GM19238 (cell line): ENCODE data around the gene NDUFB4.

ENCODE experiments used
- DNase-seq: peaks from one replicate; pipeline ENCODE4 v3.0.0; 2011; ENCODE audit warnings: low spot score; ENCODE audit not compliant: insufficient read length

NDUFB4 gene

GRCh38 chr3:120596116-120596852 lies at the start of gene NDUFB4:
NDUFB4 (plus strand) TSS chr3:120596336; CDS start chr3:120596360, 24 bp downstream.
- DNase-seq = peak; percentile 82

DNA sequence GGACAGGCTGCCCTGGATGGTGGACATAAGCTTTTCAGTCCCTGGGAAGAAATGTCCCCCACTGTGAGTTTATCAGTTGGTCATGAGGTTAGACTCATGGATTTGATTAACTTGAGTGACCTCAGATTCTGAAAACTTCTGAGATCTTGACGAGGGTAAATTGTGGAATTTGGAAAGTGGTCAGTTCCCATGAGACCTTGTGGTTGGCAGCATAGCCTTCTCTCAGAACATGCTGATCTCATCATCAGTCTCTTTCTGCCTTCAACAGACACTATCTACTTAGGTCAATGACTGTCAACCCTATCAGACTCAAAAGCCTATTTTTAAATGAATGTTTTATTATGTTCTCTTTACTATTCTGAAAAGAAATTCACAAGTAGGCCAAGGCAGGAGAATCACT lies 45.6 kb upstream of the NDUFB4 start:
- no peak for DNase-seq

DNA sequence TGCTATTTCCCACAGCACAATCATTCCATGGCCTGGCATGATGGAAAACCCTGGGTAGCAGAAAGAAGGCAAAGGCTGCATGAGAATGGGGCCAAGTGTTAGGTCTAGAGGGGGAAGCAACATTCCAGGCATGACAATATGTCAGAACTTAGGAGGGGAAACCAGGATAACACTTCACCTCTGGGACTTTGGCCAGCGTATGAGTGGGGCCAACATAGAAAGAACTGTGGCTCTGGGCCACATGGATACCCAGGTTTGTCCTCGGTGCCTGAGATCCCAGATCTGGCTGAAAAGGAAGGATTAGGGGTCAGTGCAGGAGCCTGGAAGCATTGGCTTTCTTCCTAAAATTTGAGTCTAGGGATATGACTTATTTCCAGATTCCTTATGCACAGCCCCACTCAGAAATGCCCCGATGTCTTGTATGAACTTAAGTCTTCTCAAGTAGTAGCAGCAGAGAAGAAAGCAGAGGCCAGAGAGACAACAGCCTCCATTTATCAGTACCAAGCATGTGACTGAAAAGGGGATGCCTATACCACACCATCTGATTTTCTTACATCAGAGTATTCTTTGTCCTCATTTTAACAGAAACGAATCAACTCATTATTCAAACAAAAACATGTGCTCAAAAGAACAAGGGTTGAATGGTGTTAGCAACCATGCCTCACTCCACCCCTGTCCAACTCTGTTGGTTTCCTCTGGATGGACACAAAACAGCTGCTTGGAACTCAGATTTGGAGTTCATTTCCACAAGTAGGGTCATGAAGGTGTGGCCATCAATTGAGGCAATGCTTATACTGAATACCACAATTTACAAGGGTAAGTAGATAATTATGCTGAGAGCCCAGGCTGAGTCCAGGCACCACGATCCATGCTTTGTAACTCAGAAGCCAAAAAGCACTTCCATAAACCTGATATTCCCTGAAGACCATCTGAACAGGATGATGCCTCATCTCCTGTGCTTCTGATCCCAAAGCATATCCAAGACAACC lies 43.7 kb upstream of the NDUFB4 start:
- DNase-seq = no peak

GRCh38 chr3:120554812-120555606 lies 41.1 kb upstream of the NDUFB4 start:
- DNase-seq = no peak

- DNase-seq = no peak
Measured at GRCh38 chr3:120555657-120556509, 40.3 kb upstream of the NDUFB4 start.

GRCh38 chr3:120557115-120557514 lies 39.0 kb upstream of the NDUFB4 start:
- no peak for DNase-seq

DNA sequence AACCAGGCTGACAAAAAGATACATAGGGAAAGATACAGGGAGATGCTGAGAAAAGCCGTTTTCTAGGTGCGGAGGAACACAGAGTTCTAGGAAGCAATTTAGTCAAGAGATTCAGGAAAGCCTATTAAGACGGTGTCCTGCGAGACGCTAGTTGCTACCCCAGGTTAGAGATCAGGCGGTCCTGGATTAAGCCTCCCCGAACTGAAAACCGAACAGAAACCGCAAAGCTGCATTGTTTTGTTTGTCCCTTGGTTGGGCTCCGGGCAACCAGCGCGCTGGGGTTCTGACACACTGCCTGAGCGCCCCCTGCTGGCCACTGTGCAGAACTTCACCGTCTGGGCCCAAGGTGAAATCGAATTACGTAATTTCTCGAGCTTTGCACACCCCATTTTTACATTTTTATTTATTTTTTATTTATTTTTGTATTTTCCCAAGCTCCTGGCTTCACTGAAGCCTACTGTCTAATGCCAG lies 37.3 kb upstream of the NDUFB4 start:
- DNase-seq = peak; percentile 55

DNA sequence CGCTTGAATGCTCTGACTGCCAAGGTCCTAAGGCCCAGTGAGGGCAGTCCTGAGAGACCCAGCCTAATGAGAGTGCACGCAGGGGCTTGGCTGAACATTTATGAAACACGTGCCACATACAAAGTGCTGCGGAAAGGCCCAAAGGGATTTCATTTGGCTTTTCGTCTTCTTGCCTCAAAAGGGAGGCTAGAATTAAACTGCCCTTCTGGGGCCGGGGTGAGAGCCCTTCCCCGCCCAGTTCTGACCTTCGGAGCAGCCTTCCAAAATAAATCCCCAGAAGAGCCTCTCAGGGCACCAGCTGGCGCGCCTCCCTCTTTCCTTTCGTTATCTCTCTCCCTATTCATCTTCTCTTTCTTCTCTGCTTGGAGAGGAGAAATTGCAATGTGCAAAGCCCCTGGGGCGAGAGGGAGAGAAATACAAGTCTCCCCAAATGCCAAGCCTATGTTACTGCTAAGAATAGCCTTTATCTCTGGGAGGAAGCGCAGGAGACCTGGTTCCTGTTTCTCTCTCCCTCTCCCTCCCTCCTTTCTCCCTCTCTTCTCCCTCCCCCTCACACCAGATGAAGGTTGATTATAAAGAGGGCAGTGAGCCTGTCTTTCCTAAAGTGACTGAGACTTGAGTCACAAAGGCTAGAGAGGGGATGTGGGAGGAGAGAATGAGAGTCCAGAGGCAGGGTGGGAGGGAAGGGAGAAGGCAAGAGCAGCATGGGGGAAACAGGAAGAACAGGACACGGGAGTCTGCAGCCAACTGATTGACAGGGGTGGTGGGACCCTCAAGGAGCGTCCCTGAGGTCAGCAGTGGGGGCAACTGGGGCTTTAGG lies 36.7 kb upstream of the NDUFB4 start:
- DNase-seq = no peak

- no peak for DNase-seq
Measured at GRCh38 chr3:120560304-120561250, 35.6 kb upstream of the NDUFB4 start.

DNA sequence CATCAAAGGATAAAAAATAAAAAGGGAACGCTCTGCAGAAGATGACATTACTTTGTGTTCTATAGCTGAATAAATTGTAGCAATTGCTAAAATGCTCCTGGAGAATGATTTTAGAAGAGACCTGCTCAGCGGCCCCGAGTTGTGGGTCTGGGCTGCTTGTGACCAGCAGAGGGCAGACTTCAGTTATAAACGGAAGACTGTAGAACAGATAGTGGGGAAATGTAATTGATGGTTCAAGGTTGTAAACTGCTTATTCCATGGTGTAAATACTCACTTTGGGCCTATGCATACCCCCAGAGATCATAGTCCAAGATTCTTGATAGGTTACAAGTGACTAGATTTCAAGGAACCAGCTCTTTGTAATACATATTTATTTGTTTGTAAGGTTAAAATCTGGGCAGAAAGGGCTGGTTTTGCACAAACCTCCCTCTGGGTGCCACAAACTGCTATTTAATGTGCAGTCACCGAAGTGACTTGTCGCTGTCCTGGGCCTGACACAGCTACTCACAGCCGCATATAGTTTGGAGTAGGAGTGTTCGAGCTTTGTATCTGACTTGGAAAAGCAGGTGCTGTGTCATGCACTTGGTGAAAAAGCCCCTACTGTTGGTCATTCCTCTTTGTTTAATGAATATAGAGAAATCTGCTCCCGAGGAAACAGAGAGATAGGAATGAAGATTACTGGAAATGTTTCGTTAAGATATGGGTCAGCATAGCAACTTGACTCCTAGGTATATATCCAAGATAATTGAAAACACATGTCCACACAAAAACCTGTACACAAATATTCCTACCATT lies 34.7 kb upstream of the NDUFB4 start:
- DNase-seq = no peak

GRCh38 chr3:120563356-120564022 lies 32.6 kb upstream of the NDUFB4 start:
- DNase-seq = no peak

GRCh38 chr3:120566243-120566975 lies 29.7 kb upstream of the NDUFB4 start:
- DNase-seq = no peak

GRCh38 chr3:120567370-120568201 lies 28.6 kb upstream of the NDUFB4 start:
- DNase-seq = no peak

DNA sequence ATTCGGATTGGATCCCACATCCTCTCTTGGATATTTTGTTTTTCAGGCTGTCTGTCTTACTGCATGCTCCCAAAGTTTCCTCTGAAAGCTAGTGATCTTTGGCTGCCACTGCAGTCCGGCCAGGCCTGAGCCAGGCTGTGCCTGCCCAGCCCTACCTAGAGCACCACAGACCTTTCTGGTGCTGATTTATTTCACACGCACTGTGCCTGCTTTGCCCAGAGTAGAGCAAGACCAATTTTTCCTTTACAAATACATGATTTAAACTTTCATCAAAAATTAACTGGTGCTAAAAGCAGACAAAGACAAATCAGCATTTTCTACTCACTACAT lies 28.0 kb upstream of the NDUFB4 start:
- no peak for DNase-seq

DNA sequence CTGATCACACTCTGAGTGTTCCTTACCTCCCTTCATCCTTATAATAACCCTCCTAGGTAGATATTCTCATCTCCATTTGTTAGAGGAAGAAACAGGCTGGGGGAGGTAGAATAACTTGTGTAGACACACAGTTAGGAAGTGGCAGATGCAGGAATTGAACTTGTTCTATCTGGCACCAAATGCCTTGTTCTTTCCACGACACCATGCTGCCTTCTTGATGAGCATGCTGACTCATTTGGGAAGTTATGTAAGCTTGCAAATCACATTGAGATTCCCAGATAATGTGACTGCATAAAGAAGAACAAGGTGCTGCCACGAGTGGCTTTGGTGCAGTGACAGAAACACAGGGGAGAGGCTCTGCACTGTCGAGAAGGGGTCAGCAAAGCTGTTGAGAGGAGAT lies 27.5 kb upstream of the NDUFB4 start:
- no peak for DNase-seq
